Gastroesophageal sphincter (tissue), 3 donors: ENCODE results near the gene OR11G2.

ENCODE experiments used
- CTCF ChIP-seq, 4 experiments: fragments of 200-600 bp in 2 of 4; fragments of 450-650 bp in 2 of 4; sonication (generic) in 1 of 4; IDR thresholded peaks; one replicate each; pipeline ENCODE4 v1.5.1; 2017 to 2019; ENCODE audit warnings: antibody characterized with exemption in 4 of 4, mild to moderate bottlenecking in 2 of 4, moderate library complexity in 2 of 4
- EP300 ChIP-seq: sonication (generic); formaldehyde crosslinking; IDR thresholded peaks from one replicate; pipeline ENCODE4 v1.6.1; 2017; ENCODE audit warnings: antibody characterized with exemption, mild to moderate bottlenecking
- POLR2A ChIP-seq, 2 donors: fragments of 450-650 bp; IDR thresholded peaks; one replicate each; pipeline ENCODE4 v1.6.1; 2017; ENCODE audit warnings: antibody characterized with exemption in 2 of 2, mild to moderate bottlenecking in 2 of 2, moderate library complexity in 1 of 2
- POLR2AphosphoS5 ChIP-seq: sonication (generic); formaldehyde crosslinking; IDR thresholded peaks from one replicate; pipeline ENCODE4 v1.6.1; 2017; ENCODE audit warnings: antibody characterized with exemption

GRCh38 chr14:20209595-20209994 lies 18.9 kb downstream of the OR11G2 start:
- TF ChIP-seq CTCF (IDR thresholded peaks at IDR 0.05) (no peak), POLR2A (IDR thresholded peaks at IDR 0.05) (no peak), EP300 (no peak), POLR2AphosphoS5 (no peak)
